HK-2 (cell line): ENCODE data around the gene PI4KB.
A peak's percentile ranks its signal among the peaks of the same experiment; 100 is the strongest.

Experiments
- DNase-seq: peaks from one replicate; pipeline ENCODE4 v3.0.0-alpha.2; 2018; ENCODE audit not compliant: unreplicated experiment

Gene PI4KB

DNA sequence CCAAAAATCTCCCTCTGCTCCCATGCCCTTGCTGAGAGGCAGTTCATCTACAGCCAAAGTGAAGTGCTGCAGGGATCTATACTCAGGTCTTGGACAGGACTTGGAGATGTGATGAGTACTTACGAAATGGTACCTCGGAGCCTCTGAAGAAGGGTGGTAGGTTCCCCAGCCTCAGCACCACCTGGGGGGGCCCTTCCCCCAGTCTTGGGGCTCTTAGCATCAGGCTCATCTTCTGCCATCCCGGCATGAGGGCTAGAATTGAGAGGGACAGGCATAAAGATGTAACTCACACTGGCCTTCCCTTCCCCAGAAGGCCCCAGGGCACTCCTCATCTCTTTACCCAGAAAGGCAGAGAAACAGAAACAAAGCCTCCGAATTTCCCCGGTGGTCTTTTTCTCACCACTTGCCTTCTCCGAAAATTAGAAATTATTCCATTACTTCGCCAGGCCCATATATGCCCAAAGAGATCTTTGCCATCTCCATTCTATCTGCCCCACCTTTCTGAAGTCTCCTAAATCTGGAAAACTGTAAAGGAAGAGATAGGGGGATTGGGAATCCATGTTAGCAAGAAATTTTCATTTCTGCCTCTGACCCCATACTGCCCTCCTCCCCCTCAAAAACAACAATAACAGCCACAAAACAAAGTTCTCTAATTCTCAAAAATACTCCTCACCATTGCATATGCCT is 19.0 kb upstream of the PI4KB start:
- no peak for DNase-seq

GRCh38 chr1:151344291-151344690 is 17.1 kb upstream of the PI4KB start:
- DNase-seq: no peak

DNA sequence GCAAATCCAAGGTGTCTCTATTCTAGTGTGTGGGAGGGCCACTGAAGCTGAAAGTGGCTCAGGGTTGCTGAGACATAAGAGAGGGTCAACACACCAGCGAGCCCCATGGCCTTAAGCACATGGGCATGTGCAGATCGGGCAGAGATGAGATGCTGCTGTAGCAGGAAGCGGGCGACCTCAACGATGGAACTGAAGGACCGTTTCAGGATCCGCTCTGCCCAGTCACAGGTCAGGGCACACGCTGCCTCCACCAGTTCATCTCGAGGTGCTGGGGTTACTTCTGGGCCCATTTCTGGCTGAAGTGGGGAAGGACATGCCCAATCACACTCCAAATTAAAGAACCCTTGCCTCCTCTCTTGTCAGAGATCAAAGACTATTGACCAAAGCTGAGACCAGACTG is 16.4 kb upstream of the PI4KB start:
- DNase-seq: no peak

GRCh38 chr1:151342569-151342968 is 15.4 kb upstream of the PI4KB start:
- DNase-seq: no peak

DNA sequence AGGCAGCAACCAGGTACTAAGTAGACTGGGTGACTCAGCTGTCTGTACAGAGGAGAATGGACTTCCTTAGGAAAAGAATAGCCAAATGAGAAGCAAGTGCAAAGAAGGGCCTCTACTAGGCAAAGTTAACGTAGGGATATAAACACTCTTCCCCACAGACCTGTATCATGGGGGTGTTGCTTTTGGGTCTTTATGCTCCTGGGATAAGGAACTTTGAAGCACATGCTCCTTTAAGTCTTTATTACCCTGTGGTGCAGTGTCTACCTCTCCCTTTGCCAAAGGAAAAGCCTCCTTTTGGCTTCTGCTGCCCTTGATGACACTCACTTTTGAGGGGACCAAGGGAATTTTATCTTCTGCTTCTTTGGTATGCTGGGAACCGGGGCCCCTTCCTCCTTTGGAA is 14.8 kb upstream of the PI4KB start:
- no peak for DNase-seq

DNA sequence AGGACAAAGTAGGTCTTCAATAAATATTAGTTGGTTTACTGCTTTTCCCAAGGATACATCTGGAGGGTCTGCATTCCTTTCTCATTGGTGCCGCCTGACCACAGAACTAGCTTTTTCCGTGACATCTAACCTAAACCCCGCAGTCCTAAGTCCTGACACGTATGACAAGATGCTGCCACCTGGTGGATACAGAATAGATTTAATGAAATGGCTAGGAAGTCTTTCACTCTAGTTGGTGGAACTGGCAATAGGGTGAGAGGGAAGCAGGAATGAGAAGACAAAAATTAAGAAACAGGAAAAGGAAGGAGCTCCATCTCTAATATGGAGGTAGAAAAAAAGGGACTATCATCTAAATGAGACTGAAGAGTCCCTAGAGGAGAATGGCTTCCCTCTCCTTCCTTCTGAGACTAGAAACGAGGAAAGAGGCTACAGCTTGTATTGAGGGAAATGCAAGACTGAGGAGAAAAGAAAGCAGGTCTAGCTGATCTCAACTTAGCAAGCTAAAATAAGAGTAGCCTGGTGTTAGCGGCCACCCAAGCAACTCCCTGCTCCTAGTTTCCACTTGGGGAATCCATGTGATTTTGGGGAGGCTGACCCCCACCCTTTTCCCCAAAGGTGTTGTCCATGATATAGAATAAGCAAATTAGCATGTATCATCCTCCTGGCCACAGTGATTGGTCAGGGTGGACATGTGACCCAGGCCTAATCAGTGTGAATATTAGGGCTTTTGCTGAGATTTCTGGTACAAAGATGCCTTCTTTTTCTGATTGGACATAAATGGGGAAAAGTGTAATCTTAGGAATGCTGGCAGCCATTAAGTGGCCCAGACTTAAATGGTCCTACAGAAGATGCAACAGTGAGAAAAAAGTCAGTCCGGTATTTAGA is 13.9 kb upstream of the PI4KB start:
- DNase-seq: peak; percentile 49

- no peak for DNase-seq
Observed at GRCh38 chr1:151336556-151336955, 9.3 kb upstream of the PI4KB start.

- DNase-seq: no peak
Observed at GRCh38 chr1:151334822-151335221, 7.6 kb upstream of the PI4KB start.

DNA sequence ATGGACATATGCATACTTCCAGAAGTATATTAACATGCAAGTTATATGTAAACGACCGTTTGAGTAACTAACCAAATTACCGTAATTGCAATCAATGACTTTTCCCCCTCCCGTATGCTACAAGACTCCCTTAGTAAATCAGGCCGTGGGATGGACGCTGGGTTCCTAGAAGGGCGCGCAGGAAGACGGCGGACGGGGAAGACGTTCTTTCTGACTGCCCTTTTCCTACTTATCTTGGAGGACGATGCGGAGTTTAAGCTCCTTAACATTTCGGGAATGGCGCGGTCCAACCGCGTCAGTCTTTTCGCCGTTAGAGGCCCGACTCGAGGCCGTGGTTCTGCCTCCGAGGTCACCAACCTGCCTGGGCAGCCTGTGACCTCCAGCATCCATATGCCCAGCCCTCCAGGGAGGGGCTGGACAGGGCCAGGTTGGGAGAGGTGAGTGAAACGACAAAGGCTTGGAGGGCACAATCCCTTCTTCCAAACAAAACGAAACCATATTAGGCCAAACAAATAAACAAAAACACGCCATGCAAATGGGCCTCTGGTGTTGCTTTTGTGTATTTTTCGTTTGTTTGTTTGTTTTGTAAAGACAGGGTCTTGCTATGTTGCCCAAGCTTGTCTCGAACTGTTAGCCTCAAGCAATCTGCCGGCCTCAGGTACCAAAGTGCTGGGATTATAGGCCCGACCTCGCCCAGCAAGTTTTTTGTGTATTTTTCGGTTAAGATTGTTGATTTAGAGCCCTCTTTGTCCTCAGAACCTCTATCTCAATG is 873 bp upstream of the PI4KB start:
- DNase-seq: no peak

GRCh38 chr1:151326619-151327222 is 495 bp downstream of the PI4KB start:
- no peak for DNase-seq

- DNase-seq: no peak
Observed at GRCh38 chr1:151325646-151326429, 1.4 kb downstream of the PI4KB start.

DNA sequence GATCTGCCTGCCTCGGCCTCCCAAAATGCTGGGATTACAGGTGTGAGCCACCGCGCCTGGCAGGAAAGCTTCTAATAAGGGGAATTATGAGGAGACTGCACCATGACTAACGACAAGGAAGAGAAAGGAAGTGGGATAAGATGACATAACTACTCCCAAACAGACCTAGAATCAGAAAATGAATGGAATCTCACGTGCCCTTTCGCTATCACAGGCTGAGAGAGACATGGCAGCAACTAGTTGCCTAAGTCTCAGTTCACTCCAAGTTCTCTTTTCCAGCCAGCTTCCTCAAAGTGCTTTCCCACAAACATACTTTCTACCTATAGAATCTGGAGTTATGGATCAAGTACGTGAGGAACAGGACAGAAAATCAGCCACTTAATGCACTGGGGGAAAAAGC is 2.0 kb downstream of the PI4KB start:
- no peak for DNase-seq

GRCh38 chr1:151324390-151324930 is 2.8 kb downstream of the PI4KB start:
- no peak for DNase-seq

DNA sequence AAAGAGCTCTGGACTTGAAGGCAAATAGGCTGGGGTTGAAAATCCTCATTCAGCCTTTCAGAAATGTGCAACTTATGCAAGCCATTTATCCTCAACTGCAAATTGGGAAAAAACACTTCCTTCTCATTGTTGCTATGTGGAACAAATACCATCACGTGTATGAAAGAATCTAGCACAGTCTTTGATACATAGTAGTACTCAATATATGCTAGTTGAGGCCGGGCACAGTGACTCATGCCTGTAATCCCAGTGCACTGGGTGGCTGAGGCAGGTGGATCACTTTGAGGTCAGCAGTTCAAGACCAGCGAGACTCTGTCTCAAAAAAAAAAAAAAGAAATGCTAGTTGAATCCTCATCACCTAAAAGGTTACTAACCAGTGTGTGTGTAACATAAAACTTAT is 8.2 kb downstream of the PI4KB start:
- no peak for DNase-seq

GRCh38 chr1:151315565-151316235 is 11.5 kb downstream of the PI4KB start:
- no peak for DNase-seq

- DNase-seq: no peak
Observed at GRCh38 chr1:151314137-151314875, 12.9 kb downstream of the PI4KB start.

- DNase-seq: no peak
Observed at GRCh38 chr1:151313501-151313900, 13.7 kb downstream of the PI4KB start.

- no peak for DNase-seq
Observed at GRCh38 chr1:151312826-151313225, 14.4 kb downstream of the PI4KB start.

DNA sequence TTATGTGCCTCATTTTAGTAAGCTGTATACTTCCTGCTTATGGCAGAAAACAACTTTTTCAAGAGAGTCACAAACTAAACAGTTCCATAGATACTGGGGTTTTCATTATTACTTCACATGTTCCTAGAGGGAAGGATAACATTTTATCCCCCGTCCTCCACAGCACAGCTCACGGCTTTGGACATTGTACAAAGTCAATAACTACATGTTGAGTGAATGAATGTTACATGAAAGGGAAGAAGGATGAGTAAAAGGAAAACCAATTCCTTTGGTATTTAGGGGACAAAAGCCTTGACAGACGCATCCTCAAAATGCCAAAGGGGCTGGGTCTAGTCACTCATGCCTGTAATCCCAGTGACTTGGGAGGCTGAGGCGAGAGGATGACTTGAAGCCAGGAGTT is 14.8 kb downstream of the PI4KB start:
- no peak for DNase-seq
